ENCODE results near the gene IL36B. TPM values are rescaled to one million over a fixed set of nuclear protein-coding genes. Genes with fewer than 3 reads are reported as not detected.

The IL36B gene
- total RNA-seq, 1 donor, result not detected

GRCh38 chr2:113009622-113010021 is 43.0 kb downstream of the IL36B start:
- no peak for TF ChIP-seq CTCF (IDR thresholded peaks at IDR 0.05; ENCODE audit: insufficient read depth, low read length)
- DNase-seq (ENCODE audit: low read depth), result no peak
- no peak overlapping the region for H3K4me3 ChIP-seq (ENCODE audit: low read depth, low read length)

- no peak for TF ChIP-seq CTCF (IDR thresholded peaks at IDR 0.05; ENCODE audit: insufficient read depth, low read length)
- no peak for DNase-seq (ENCODE audit: low read depth)
- H3K4me3 ChIP-seq (ENCODE audit: low read depth, low read length), result no peak overlapping the region
Observed at GRCh38 chr2:113007250-113007649, 45.4 kb downstream of the IL36B start.

GRCh38 chr2:113005030-113005509 is 47.6 kb downstream of the IL36B start, which contains the start of gene IL36A:
Gene IL36A (plus strand): TSS chr2:113005459. CDS start chr2:113005872, 413 bp downstream.
- peak; percentile 2 for DNase-seq (ENCODE audit: low read depth)
- H3K4me3 ChIP-seq (ENCODE audit: low read depth, low read length), result no peak within 1 kb of the TSS
- TF ChIP-seq CTCF (IDR thresholded peaks at IDR 0.05; ENCODE audit: insufficient read depth, low read length), result no peak

DNA sequence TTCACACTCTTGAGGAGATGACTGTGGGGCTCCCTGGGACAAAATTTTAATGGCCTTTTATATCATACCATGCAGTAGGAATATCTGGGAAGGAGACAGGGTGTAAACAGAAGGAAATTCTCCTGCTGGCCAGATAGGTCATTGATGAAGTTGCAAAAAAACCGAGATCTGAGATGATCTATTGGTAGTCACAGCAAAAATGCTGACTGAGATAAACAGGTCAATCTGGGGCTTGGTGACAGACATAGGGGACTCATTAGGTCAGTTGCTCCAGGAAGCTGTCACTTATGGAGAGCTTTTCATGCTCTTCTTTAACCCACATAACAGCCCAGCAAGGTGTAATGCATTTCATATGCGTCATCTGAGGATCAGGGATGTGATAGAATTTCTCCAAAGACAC is 50.0 kb downstream of the IL36B start:
- H3K4me3 ChIP-seq (ENCODE audit: low read depth, low read length), result no peak overlapping the region
- no peak for DNase-seq (ENCODE audit: low read depth)
- no peak for TF ChIP-seq CTCF (IDR thresholded peaks at IDR 0.05; ENCODE audit: insufficient read depth, low read length)

GRCh38 chr2:113000436-113000835 is 52.2 kb downstream of the IL36B start:
- DNase-seq (ENCODE audit: low read depth), result no peak
- no peak overlapping the region for H3K4me3 ChIP-seq (ENCODE audit: low read depth, low read length)
- no peak for TF ChIP-seq CTCF (IDR thresholded peaks at IDR 0.05; ENCODE audit: insufficient read depth, low read length)

DNA sequence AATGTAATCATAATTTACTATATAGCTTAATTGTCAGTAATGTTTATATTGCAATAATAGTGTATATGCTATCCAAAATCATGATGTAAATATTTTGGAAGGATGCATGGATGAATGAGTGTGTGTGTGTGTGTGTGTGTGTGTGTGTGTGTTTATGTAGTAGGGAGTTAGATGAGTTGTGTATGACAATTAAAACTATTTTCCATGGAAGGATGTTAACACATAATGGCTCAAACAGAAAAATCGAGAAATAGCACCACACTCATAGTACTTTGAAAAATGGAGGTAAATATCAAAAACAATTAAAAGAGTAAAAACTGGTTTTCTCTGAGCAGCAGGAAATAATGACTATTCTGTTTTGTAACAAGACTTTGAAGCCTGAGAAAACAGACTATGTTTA is 55.5 kb downstream of the IL36B start:
- no peak for TF ChIP-seq CTCF (IDR thresholded peaks at IDR 0.05; ENCODE audit: insufficient read depth, low read length)
- no peak overlapping the region for H3K4me3 ChIP-seq (ENCODE audit: low read depth, low read length)
- no peak for DNase-seq (ENCODE audit: low read depth)

- no peak for TF ChIP-seq CTCF (IDR thresholded peaks at IDR 0.05; ENCODE audit: insufficient read depth, low read length)
- H3K4me3 ChIP-seq (ENCODE audit: low read depth, low read length), result no peak overlapping the region
Observed at GRCh38 chr2:112996635-112997034, 56.0 kb downstream of the IL36B start.

More at GRCh38 chr2:112996635-112997034, 56.0 kb downstream of the IL36B start:
- DNase-seq (ENCODE audit: low read depth), result no peak
